ENCODE measurements around the gene WDR73. TPM values are rescaled to one million over a fixed set of nuclear protein-coding genes. Genes with fewer than 3 reads are reported as not detected.

The WDR73 gene
- total and polyA plus RNA-seq, 2 donors (not counting 3 experiments of a cell fraction or from before 2014, with no cell fraction given) = 29.0 to 29.1 TPM

GRCh38 chr15:84645997-84646396 lies 8.1 kb downstream of the WDR73 start:
- Histone ChIP-seq H3K9me1 (replicated peaks; ENCODE audit: control insufficient read depth, extremely low read depth, insufficient read depth, low read length) (no peaks in the 10 kb centered on the region), H3K4me1 (ENCODE audit: control insufficient read depth, extremely low read depth, insufficient read depth, low read length) (no peaks in the 10 kb centered on the region), H3K9ac (replicated peaks; ENCODE audit: extremely low read depth, insufficient read depth, low read length) (no peak overlapping the region), H3K4me3 (replicated peaks in 1 of 3; ENCODE audit: insufficient read depth in 1 of 3, low read depth in 1 of 3, low read length in 3 of 3) (no peak overlapping the region), H3K36me3 (ENCODE audit: control insufficient read depth in 2 of 2, extremely low read depth in 1 of 2, insufficient read depth in 2 of 2, low read length in 2 of 2) (peaks cover 24 to 43% of the 10 kb centered on the region in 2 experiments), H2AFZ (ENCODE audit: low read depth, low read length) (no peak overlapping the region), H3K4me2 (ENCODE audit: insufficient read depth, low read length) (no peak overlapping the region), H3K9me3 (replicated peaks; ENCODE audit: control insufficient read depth, insufficient read depth, low read length) (no peaks in the 10 kb centered on the region), H3K79me2 (ENCODE audit: control insufficient read depth, insufficient read depth, low read length) (peaks cover 2% of the 10 kb centered on the region), H3K27me3 (ENCODE audit: control insufficient read depth in 2 of 2, insufficient read depth in 2 of 2, low read length in 2 of 2) (no peaks in the 10 kb centered on the region), H3K27ac (ENCODE audit: insufficient read depth, low read depth, low read length) (no peak overlapping the region), H4K20me1 (replicated peaks; ENCODE audit: control insufficient read depth, extremely low read depth, insufficient read depth, low read length) (no peaks in the 10 kb centered on the region)
- FAIRE-seq = no peak
- POLR2A ChIA-PET = no interaction called here
- BruUV-seq (replicated peaks) = no TSS peak
- dilution Hi-C loops (cut with MboI; ENCODE audit: extremely low pct_ligation_motif_present, low sequenced_read_pairs) = no loop called here
- TF ChIP-seq JUN (IDR thresholded peaks at IDR 0.05; ENCODE audit: borderline replicate concordance, insufficient read depth, insufficient read length, low read depth) (no peak), GATA2 (IDR thresholded peaks at IDR 0.05; ENCODE audit: insufficient read depth, insufficient read length, low read depth, low read length) (no peak), MAX (IDR thresholded peaks at IDR 0.05; ENCODE audit: insufficient read depth, insufficient read length) (no peak), POLR2AphosphoS5 (IDR thresholded peaks at IDR 0.05; ENCODE audit: insufficient read depth, low read depth, low read length) (no peak), FOS (IDR thresholded peaks at IDR 0.05; ENCODE audit: borderline replicate concordance, insufficient read depth, low read length) (no peak)
- CTCF ChIA-PET = interaction anchor here (1.3 kb wide), 1 partner anchor 13 kb away, joined by 3 read pairs; no protein-coding TSS in a partner anchor
- DNase-seq (ENCODE audit: low read depth, low spot score) = no peak
- intact Hi-C loops (cut with micrococcal nuclease) = no loop called here

GRCh38 chr15:84645496-84645895 lies 8.6 kb downstream of the WDR73 start:
- ChIA-PET CTCF (interaction anchor here (1.3 kb wide), 1 partner anchor 13 kb away, joined by 3 read pairs; no protein-coding TSS in a partner anchor), POLR2A (no interaction called here)
- no peak for FAIRE-seq

More at GRCh38 chr15:84645496-84645895, 8.6 kb downstream of the WDR73 start:
- Histone ChIP-seq H3K9me1 (replicated peaks; ENCODE audit: control insufficient read depth, extremely low read depth, insufficient read depth, low read length) (no peaks in the 10 kb centered on the region), H3K79me2 (ENCODE audit: control insufficient read depth, insufficient read depth, low read length) (peaks cover 2% of the 10 kb centered on the region), H3K36me3 (ENCODE audit: control insufficient read depth in 2 of 2, extremely low read depth in 1 of 2, insufficient read depth in 2 of 2, low read length in 2 of 2) (peaks cover 24 to 44% of the 10 kb centered on the region in 2 experiments), H3K9ac (replicated peaks; ENCODE audit: extremely low read depth, insufficient read depth, low read length) (no peak overlapping the region), H3K4me3 (replicated peaks in 1 of 3; ENCODE audit: insufficient read depth in 1 of 3, low read depth in 1 of 3, low read length in 3 of 3) (no peak overlapping the region), H3K9me3 (replicated peaks; ENCODE audit: control insufficient read depth, insufficient read depth, low read length) (no peaks in the 10 kb centered on the region), H3K27me3 (ENCODE audit: control insufficient read depth in 2 of 2, insufficient read depth in 2 of 2, low read length in 2 of 2) (no peaks in the 10 kb centered on the region), H4K20me1 (replicated peaks; ENCODE audit: control insufficient read depth, extremely low read depth, insufficient read depth, low read length) (no peaks in the 10 kb centered on the region), H2AFZ (ENCODE audit: low read depth, low read length) (no peak overlapping the region), H3K27ac (ENCODE audit: insufficient read depth, low read depth, low read length) (no peak overlapping the region), H3K4me1 (ENCODE audit: control insufficient read depth, extremely low read depth, insufficient read depth, low read length) (no peaks in the 10 kb centered on the region), H3K4me2 (ENCODE audit: insufficient read depth, low read length) (no peak overlapping the region)
- DNase-seq (ENCODE audit: low read depth, low spot score) = no peak
- intact Hi-C loops (cut with micrococcal nuclease) (no loop called here), dilution Hi-C loops (cut with MboI; ENCODE audit: extremely low pct_ligation_motif_present, low sequenced_read_pairs) (no loop called here)
- no peak for TF ChIP-seq FOS (IDR thresholded peaks at IDR 0.05; ENCODE audit: borderline replicate concordance, insufficient read depth, low read length)
- TF ChIP-seq GATA2 (IDR thresholded peaks at IDR 0.05; ENCODE audit: insufficient read depth, insufficient read length, low read depth, low read length) = no peak
- TF ChIP-seq MAX (IDR thresholded peaks at IDR 0.05; ENCODE audit: insufficient read depth, insufficient read length) = no peak
- no TSS peak for BruUV-seq (replicated peaks)
